Parathyroid adenoma (tissue), 2 donors: ENCODE results near the gene AFAP1L2.

Source experiments
- H2AFZ ChIP-seq: fragments of 300-600 bp; sonication (generic); one replicate; pipeline ENCODE4 v1.7.0; 2017; ENCODE audit warnings: antibody characterized with exemption, mild to moderate bottlenecking
- H3K27ac ChIP-seq: fragments of 300-600 bp; sonication (generic); one replicate; pipeline ENCODE4 v1.7.0; 2017
- H3K27me3 ChIP-seq: fragments of 300-600 bp; sonication (generic); one replicate; pipeline ENCODE4 v1.7.0; 2017; ENCODE audit warnings: low read length; ENCODE audit not compliant: control insufficient read depth, insufficient read depth
- H3K36me3 ChIP-seq: fragments of 300-600 bp; sonication (generic); one replicate; pipeline ENCODE4 v1.7.0; 2017; ENCODE audit warnings: low read length; ENCODE audit not compliant: control insufficient read depth, insufficient read depth
- H3K4me1 ChIP-seq: fragments of 300-600 bp; sonication (generic); one replicate; pipeline ENCODE4 v1.7.0; 2017; ENCODE audit warnings: control low read depth
- H3K4me2 ChIP-seq: fragments of 300-600 bp; sonication (generic); one replicate; pipeline ENCODE4 v1.7.0; 2017; ENCODE audit warnings: low read length
- H3K4me3 ChIP-seq: fragments of 300-600 bp; sonication (generic); one replicate; pipeline ENCODE4 v1.7.0; 2017; ENCODE audit warnings: low read depth, low read length
- H3K79me2 ChIP-seq: fragments of 300-600 bp; sonication (generic); one replicate; pipeline ENCODE4 v1.7.0; 2017; ENCODE audit warnings: control low read depth
- H3K9ac ChIP-seq: fragments of 300-600 bp; sonication (generic); one replicate; pipeline ENCODE4 v1.7.0; 2017; ENCODE audit warnings: mild to moderate bottlenecking
- H3K9me3 ChIP-seq: fragments of 300-600 bp; sonication (generic); one replicate; pipeline ENCODE4 v1.7.0; 2017; ENCODE audit warnings: low read length; ENCODE audit not compliant: control insufficient read depth
- CTCF ChIP-seq: fragments of 300-600 bp; sonication (generic); IDR thresholded peaks from one replicate; pipeline ENCODE4 v1.7.0; 2017; ENCODE audit warnings: antibody characterized with exemption, mild to moderate bottlenecking
- donor health status: primary hyperparathyroidism.

Gene AFAP1L2

GRCh38 chr10:114293075-114293474 is 111.2 kb downstream of the AFAP1L2 start:
- no peak overlapping the region for H3K4me3 ChIP-seq
- H3K27ac ChIP-seq: no peak overlapping the region
- H3K4me2 ChIP-seq: no peak overlapping the region
- no peaks in the 10 kb centered on the region for H3K79me2 ChIP-seq
- no peak overlapping the region for H3K9ac ChIP-seq
- peaks cover 5% of the 10 kb centered on the region for H3K36me3 ChIP-seq
- no peaks in the 10 kb centered on the region for H3K27me3 ChIP-seq
- H2AFZ ChIP-seq: no peak overlapping the region
- H3K4me1 ChIP-seq: no peaks in the 10 kb centered on the region
- no peaks in the 10 kb centered on the region for H3K9me3 ChIP-seq
- no peak for TF ChIP-seq CTCF

GRCh38 chr10:114291516-114291915 is 112.8 kb downstream of the AFAP1L2 start:
- Histone ChIP-seq H3K4me1 (peaks cover 7% of the 10 kb centered on the region), H3K36me3 (peaks cover 5% of the 10 kb centered on the region), H3K4me3 (no peak overlapping the region), H3K27ac (no peak overlapping the region), H3K27me3 (no peaks in the 10 kb centered on the region), H2AFZ (no peak overlapping the region), H3K79me2 (no peaks in the 10 kb centered on the region), H3K9me3 (no peaks in the 10 kb centered on the region), H3K4me2 (no peak overlapping the region), H3K9ac (no peak overlapping the region)
- TF ChIP-seq CTCF: no peak

- H2AFZ ChIP-seq: no peak overlapping the region
- no peaks in the 10 kb centered on the region for H3K27me3 ChIP-seq
- H3K9ac ChIP-seq: no peak overlapping the region
- H3K4me3 ChIP-seq: no peak overlapping the region
- H3K27ac ChIP-seq: no peak overlapping the region
- peaks cover 5% of the 10 kb centered on the region for H3K36me3 ChIP-seq
- no peak overlapping the region for H3K4me2 ChIP-seq
- no peak for TF ChIP-seq CTCF
- H3K9me3 ChIP-seq: no peaks in the 10 kb centered on the region
- peaks cover 7% of the 10 kb centered on the region for H3K4me1 ChIP-seq
- H3K79me2 ChIP-seq: no peaks in the 10 kb centered on the region
Measured at GRCh38 chr10:114291076-114291475, 113.2 kb downstream of the AFAP1L2 start.

GRCh38 chr10:114290038-114290437 is 114.3 kb downstream of the AFAP1L2 start:
- no peak overlapping the region for H3K27ac ChIP-seq
- H3K9ac ChIP-seq: no peak overlapping the region
- no peak overlapping the region for H2AFZ ChIP-seq
- no peaks in the 10 kb centered on the region for H3K36me3 ChIP-seq
- no peak overlapping the region for H3K4me2 ChIP-seq
- H3K27me3 ChIP-seq: no peaks in the 10 kb centered on the region
- H3K79me2 ChIP-seq: no peaks in the 10 kb centered on the region
- H3K4me1 ChIP-seq: peaks cover 7% of the 10 kb centered on the region
- no peaks in the 10 kb centered on the region for H3K9me3 ChIP-seq
- TF ChIP-seq CTCF: no peak
- H3K4me3 ChIP-seq: no peak overlapping the region

- no peaks in the 10 kb centered on the region for H3K36me3 ChIP-seq
- H3K9me3 ChIP-seq: no peaks in the 10 kb centered on the region
- H3K9ac ChIP-seq: no peak overlapping the region
- H3K4me3 ChIP-seq: no peak overlapping the region
- H3K27ac ChIP-seq: no peak overlapping the region
- H3K4me2 ChIP-seq: no peak overlapping the region
- peaks cover 7% of the 10 kb centered on the region for H3K4me1 ChIP-seq
- no peak overlapping the region for H2AFZ ChIP-seq
- no peaks in the 10 kb centered on the region for H3K27me3 ChIP-seq
- no peak for TF ChIP-seq CTCF
- no peaks in the 10 kb centered on the region for H3K79me2 ChIP-seq
Measured at GRCh38 chr10:114289096-114289436, 115.2 kb downstream of the AFAP1L2 start.
